T-cell (primary cell): Measurements from ENCODE around the gene LRRC36. TPM values are rescaled to one million over a fixed set of nuclear protein-coding genes. Genes with fewer than 3 reads are reported as not detected.

ENCODE experiments used
- ATAC-seq, 4 experiments: fragments of 200-7000 bp in 3 of 4; fragments of 150-1000 bp in 1 of 4; cut with Tn5 transposase; replicated peaks in 1 of 4; 1 replicate in 3 of 4; 2 replicates in 1 of 4; pipeline ENCODE4 v1.10.0; 2021; ENCODE audit warnings: moderate library complexity in 3 of 4, mild to moderate bottlenecking in 2 of 4, moderate number of reproducible peaks in 1 of 4
- CTCF ChIA-PET, 2 donors: fragments of 300-600 bp; sonication (Branson Sonifier 250); formaldehyde crosslinking; loops; one replicate each; lab custom pipeline; 2022; ENCODE audit warnings: antibody characterized with exemption in 2 of 2; lab: Charles Lee
- POLR2A ChIA-PET, 2 donors: fragments of 300-600 bp; sonication (Branson Sonifier 250); formaldehyde crosslinking; loops; one replicate each; lab custom pipeline; 2022; ENCODE audit warnings: antibody characterized with exemption in 2 of 2; lab: Charles Lee
- DNase-seq, 35 experiments: peaks; one replicate each; pipeline versions ENCODE4 v3.0.0 to v3.0.0-alpha.2; 2013 to 2023
- H3K27ac ChIP-seq: one replicate; pipeline ENCODE4 v1.5.1; 2013; ENCODE audit warnings: low read length
- H3K27me3 ChIP-seq, 2 experiments: replicated peaks in 1 of 2; 1 replicate in 1 of 2; 2 replicates in 1 of 2; pipeline versions ENCODE4 v1.6.1 to v1.7.0; 2013; ENCODE audit warnings: low read length in 1 of 2, mixed read lengths in 1 of 2; ENCODE audit not compliant: control insufficient read depth in 2 of 2, insufficient read depth in 2 of 2; ENCODE audit errors: extremely low read depth in 1 of 2
- H3K36me3 ChIP-seq, 2 donors: 1 replicate in 1 of 2; 2 replicates in 1 of 2; pipeline versions ENCODE4 v1.6.1 to v1.7.0; 2013; ENCODE audit warnings: low read length in 1 of 2; ENCODE audit not compliant: control insufficient read depth in 2 of 2, insufficient read depth in 1 of 2; ENCODE audit errors: extremely low read depth in 1 of 2
- H3K4me1 ChIP-seq, 2 experiments: 1 replicate in 1 of 2; 2 replicates in 1 of 2; pipeline versions ENCODE4 v1.6.1 to v1.7.0; 2013; ENCODE audit warnings: low read length in 2 of 2, mixed read lengths in 1 of 2; ENCODE audit not compliant: insufficient read depth in 2 of 2, control insufficient read depth in 1 of 2; ENCODE audit errors: extremely low read depth in 1 of 2
- H3K4me3 ChIP-seq, 2 donors: 1 replicate in 1 of 2; 2 replicates in 1 of 2; pipeline versions ENCODE4 v1.5.1 to v1.7.0; 2013; ENCODE audit warnings: mild to moderate bottlenecking in 2 of 2, low read length in 1 of 2, moderate library complexity in 1 of 2; ENCODE audit not compliant: control insufficient read depth in 1 of 2; ENCODE audit errors: extremely low read depth in 1 of 2
- H3K9me3 ChIP-seq: 2 replicates; pipeline ENCODE4 v1.7.0; 2013
- H3K27ac Mint-ChIP-seq, 2 donors: one replicate each; pipeline ENCODE4 v1.8.0; 2020 to 2021; ENCODE audit warnings: mild to moderate bottlenecking in 2 of 2, mixed read lengths in 2 of 2
- H3K27me3 Mint-ChIP-seq, 2 donors: one replicate each; pipeline ENCODE4 v1.8.0; 2021 to 2022; ENCODE audit warnings: mixed read lengths in 2 of 2
- H3K36me3 Mint-ChIP-seq: one replicate; pipeline ENCODE4 v1.8.0; 2021; ENCODE audit warnings: mixed read lengths
- H3K4me1 Mint-ChIP-seq, 3 donors: one replicate each; pipeline ENCODE4 v1.8.0; 2020 to 2022; ENCODE audit warnings: mixed read lengths in 3 of 3, mild to moderate bottlenecking in 1 of 3
- H3K4me3 Mint-ChIP-seq, 3 donors: one replicate each; pipeline ENCODE4 v1.8.0; 2020 to 2022; ENCODE audit warnings: mild to moderate bottlenecking in 3 of 3, mixed read lengths in 3 of 3, moderate library complexity in 3 of 3
- H3K9me3 Mint-ChIP-seq, 3 donors: one replicate each; pipeline ENCODE4 v1.8.0; 2020 to 2022; ENCODE audit warnings: mixed read lengths in 3 of 3
- WGBS: methylation state at CpG from one replicate; pipeline ENCODE4 v1.1.5; 2013; ENCODE audit warnings: missing lambda C conversion rate; ENCODE audit not compliant: insufficient coverage; 5-methylcytosine and 5-hydroxymethylcytosine counted together
- total RNA-seq, 35 experiments: library from RNA in 6 of 35; stranded (reverse) in 6 of 35; fragments of 120-200 nt in 1 of 35; gene quantifications; one replicate each; pipeline versions ENCODE4 v1.2.1 to v1.2.4 and lab custom pipeline; 2013 to 2026

LRRC36 gene
- total RNA-seq, 5 donors from 2014 or later (not counting 1 experiment from before 2014, with no cell fraction given), result not detected

- H3K4me3 Mint-ChIP-seq, result no peak overlapping the region
- H3K4me3 ChIP-seq, result no peak overlapping the region
- WGBS, result no CpG with 5 or more reads among the region's 2 CpGs
- peaks cover 0 to 9% of the 10 kb centered on the region in 2 experiments for H3K27me3 ChIP-seq
- no peaks in the 10 kb centered on the region for H3K9me3 ChIP-seq
- H3K36me3 Mint-ChIP-seq, result no peaks in the 10 kb centered on the region
- POLR2A ChIA-PET, result no interaction called here
- peaks cover 4 to 10% (median 7%) of the 10 kb centered on the region in 3 donors for H3K9me3 Mint-ChIP-seq
- no peaks in the 10 kb centered on the region for H3K4me1 ChIP-seq
- DNase-seq, result peak in 1 of 35 experiments; percentile 10
- H3K27ac ChIP-seq, result no peak overlapping the region
- no peak for ATAC-seq
- peaks cover 0 to 11% of the 10 kb centered on the region in 2 donors for H3K27me3 Mint-ChIP-seq
- H3K4me1 Mint-ChIP-seq, result no peaks in the 10 kb centered on the region
- H3K27ac Mint-ChIP-seq, result no peak overlapping the region
- no peaks in the 10 kb centered on the region for H3K36me3 ChIP-seq
- CTCF ChIA-PET, result no interaction called here
Observed at GRCh38 chr16:67339453-67339852, 12.8 kb downstream of the LRRC36 start.

GRCh38 chr16:67341250-67341649, 14.6 kb downstream of the LRRC36 start:
- H3K27ac ChIP-seq, result no peak overlapping the region
- CTCF ChIA-PET, result no interaction called here
- H3K4me3 ChIP-seq, result no peak overlapping the region
- no peaks in the 10 kb centered on the region for H3K4me1 Mint-ChIP-seq
- no peaks in the 10 kb centered on the region for H3K36me3 ChIP-seq
- H3K27me3 ChIP-seq, result peaks cover 0 to 9% of the 10 kb centered on the region in 2 experiments
- no peaks in the 10 kb centered on the region for H3K4me1 ChIP-seq
- no peaks in the 10 kb centered on the region for H3K36me3 Mint-ChIP-seq
- WGBS, result no CpG with 5 or more reads among the region's 3 CpGs
- no peak overlapping the region for H3K4me3 Mint-ChIP-seq
- H3K9me3 Mint-ChIP-seq, result no peaks in the 10 kb centered on the region
- no peaks in the 10 kb centered on the region for H3K9me3 ChIP-seq
- peaks cover 0 to 11% of the 10 kb centered on the region in 2 donors for H3K27me3 Mint-ChIP-seq
- no peak overlapping the region for H3K27ac Mint-ChIP-seq
- ATAC-seq (no peak), DNase-seq (no peak)
- POLR2A ChIA-PET, result no interaction called here

- Histone ChIP-seq H3K4me3 (no peak overlapping the region), H3K4me1 (no peaks in the 10 kb centered on the region), H3K36me3 (no peaks in the 10 kb centered on the region), H3K9me3 (no peaks in the 10 kb centered on the region), H3K27me3 (peaks cover 0 to 2% of the 10 kb centered on the region in 2 experiments), H3K27ac (no peak overlapping the region)
- Mint-ChIP-seq H3K27me3 (peaks cover 0 to 11% of the 10 kb centered on the region in 2 donors), H3K36me3 (no peaks in the 10 kb centered on the region), H3K27ac (no peak overlapping the region), H3K9me3 (no peaks in the 10 kb centered on the region), H3K4me1 (no peaks in the 10 kb centered on the region), H3K4me3 (no peak overlapping the region)
- ATAC-seq (no peak), DNase-seq (no peak)
- CTCF ChIA-PET, result no interaction called here
- POLR2A ChIA-PET, result no interaction called here
- 88% methylated on average over 4 of the region's 4 CpGs for WGBS
Observed at GRCh38 chr16:67342616-67343015, 16.0 kb downstream of the LRRC36 start.

GRCh38 chr16:67345401-67345800, 18.8 kb downstream of the LRRC36 start:
- no peaks in the 10 kb centered on the region for H3K36me3 ChIP-seq
- no peak overlapping the region for H3K27ac Mint-ChIP-seq
- peaks cover 0 to 4% of the 10 kb centered on the region in 2 donors for H3K27me3 Mint-ChIP-seq
- ChIA-PET POLR2A (interaction anchor here in 1 of 2 donors (0.6 kb wide), 1 partner anchor 26 kb away, joined by 8 read pairs; no protein-coding TSS in a partner anchor), CTCF (interaction anchor here in 1 of 2 donors (0.7 kb wide), 1 partner anchor 313 kb away, joined by 5 read pairs; no protein-coding TSS in a partner anchor)
- H3K4me3 ChIP-seq, result no peak overlapping the region
- H3K27me3 ChIP-seq, result no peaks in the 10 kb centered on the region
- DNase-seq (no peak), ATAC-seq (no peak)
- H3K36me3 Mint-ChIP-seq, result no peaks in the 10 kb centered on the region
- no peak overlapping the region for H3K27ac ChIP-seq
- no peaks in the 10 kb centered on the region for H3K4me1 ChIP-seq
- no peaks in the 10 kb centered on the region for H3K4me1 Mint-ChIP-seq
- 100% methylated on average over 1 of the region's 1 CpG for WGBS
- no peak overlapping the region for H3K4me3 Mint-ChIP-seq
- H3K9me3 ChIP-seq, result no peaks in the 10 kb centered on the region
- no peaks in the 10 kb centered on the region for H3K9me3 Mint-ChIP-seq

GRCh38 chr16:67346341-67346740, 19.7 kb downstream of the LRRC36 start:
- no peak overlapping the region for H3K27ac ChIP-seq
- ChIA-PET CTCF (interaction anchor here in 1 of 2 donors (0.9 kb wide), 1 partner anchor 11 kb away, joined by 3 read pairs; no protein-coding TSS in a partner anchor), POLR2A (no interaction called here)
- H3K9me3 ChIP-seq, result no peaks in the 10 kb centered on the region
- no CpG with 5 or more reads among the region's 3 CpGs for WGBS
- no peaks in the 10 kb centered on the region for H3K9me3 Mint-ChIP-seq
- H3K4me1 ChIP-seq, result no peaks in the 10 kb centered on the region
- H3K27me3 Mint-ChIP-seq, result peaks cover 0 to 4% of the 10 kb centered on the region in 2 donors
- ATAC-seq (no peak), DNase-seq (no peak)
- no peak overlapping the region for H3K4me3 ChIP-seq
- H3K36me3 ChIP-seq, result no peaks in the 10 kb centered on the region
- H3K4me3 Mint-ChIP-seq, result no peak overlapping the region
- H3K4me1 Mint-ChIP-seq, result no peaks in the 10 kb centered on the region
- H3K36me3 Mint-ChIP-seq, result no peaks in the 10 kb centered on the region
- H3K27ac Mint-ChIP-seq, result no peak overlapping the region
- H3K27me3 ChIP-seq, result no peaks in the 10 kb centered on the region

GRCh38 chr16:67349172-67349571, 22.6 kb downstream of the LRRC36 start:
- Mint-ChIP-seq H3K36me3 (no peaks in the 10 kb centered on the region), H3K9me3 (no peaks in the 10 kb centered on the region), H3K4me3 (no peak overlapping the region), H3K27me3 (no peaks in the 10 kb centered on the region), H3K4me1 (no peaks in the 10 kb centered on the region), H3K27ac (no peak overlapping the region)
- no peaks in the 10 kb centered on the region for H3K27me3 ChIP-seq
- CTCF ChIA-PET, result interaction anchor here in 1 of 2 donors (0.5 kb wide), 1 partner anchor 113 kb away, joined by 7 read pairs; no protein-coding TSS in a partner anchor
- DNase-seq (peak in 1 of 35 experiments; percentile 39), ATAC-seq (peak in 2 of 4 experiments; percentile 40 to 62)
- H3K4me1 ChIP-seq, result no peaks in the 10 kb centered on the region
- H3K36me3 ChIP-seq, result no peaks in the 10 kb centered on the region
- no peaks in the 10 kb centered on the region for H3K9me3 ChIP-seq
- POLR2A ChIA-PET, result no interaction called here
- H3K4me3 ChIP-seq, result no peak overlapping the region
- H3K27ac ChIP-seq, result no peak overlapping the region
